Thymus (tissue), 11 donors: Measurements from ENCODE around the gene GNPTAB. TPM values are rescaled to one million over a fixed set of nuclear protein-coding genes. Genes with fewer than 3 reads are reported as not detected.
A peak's percentile ranks its signal among the peaks of the same experiment; 100 is the strongest.

Experiments used
- DNase-seq, 9 donors: peaks; one replicate each; pipeline ENCODE4 v3.0.0-alpha.2; 2013; ENCODE audit warnings: low spot score in 9 of 9, low read depth in 6 of 9, missing footprints in 1 of 9
- H3K27ac ChIP-seq, 2 donors: one replicate each; pipeline ENCODE4 v1.5.1; 2013; ENCODE audit warnings: control low read depth in 1 of 2, low read depth in 1 of 2, low read length in 1 of 2, mild to moderate bottlenecking in 1 of 2, moderate library complexity in 1 of 2
- H3K27me3 ChIP-seq, 2 donors: one replicate each; pipeline ENCODE4 v1.5.1; 2013; ENCODE audit warnings: low read length in 1 of 2; ENCODE audit not compliant: control insufficient read depth in 2 of 2, insufficient read depth in 1 of 2
- H3K36me3 ChIP-seq, 2 donors: one replicate each; pipeline ENCODE4 v1.5.1; 2013; ENCODE audit warnings: low read length in 1 of 2, mild to moderate bottlenecking in 1 of 2, moderate library complexity in 1 of 2; ENCODE audit not compliant: control insufficient read depth in 2 of 2, insufficient read depth in 2 of 2
- H3K4me1 ChIP-seq, 2 donors: one replicate each; pipeline ENCODE4 v1.5.1; 2013; ENCODE audit warnings: low read length in 2 of 2; ENCODE audit not compliant: control insufficient read depth in 2 of 2, insufficient read depth in 2 of 2
- H3K4me3 ChIP-seq, 2 donors: one replicate each; pipeline ENCODE4 v1.5.1; 2013; ENCODE audit warnings: low read length in 2 of 2, control low read depth in 1 of 2, mild to moderate bottlenecking in 1 of 2
- H3K9me3 ChIP-seq, 2 donors: one replicate each; pipeline ENCODE4 v1.5.1; 2013; ENCODE audit warnings: low read length in 1 of 2, mild to moderate bottlenecking in 1 of 2; ENCODE audit not compliant: control insufficient read depth in 2 of 2, insufficient read depth in 1 of 2
- WGBS: extraction: QIAGEN DNeasy Blood & Tissue Kit; methylation state at CpG from one replicate; pipeline ENCODE4 v1.1.7; 2013; 5-methylcytosine and 5-hydroxymethylcytosine counted together
- polyA plus RNA-seq: library from polyadenylated mRNA; stranded (reverse); fragments of 200-250 nt; gene quantifications from one replicate; pipeline ENCODE4 v1.2.3, GENCODE V29; 2013
- total RNA-seq: library from RNA; stranded (reverse); fragments of 120-200 nt; gene quantifications from one replicate; pipeline ENCODE4 v1.2.4, GENCODE V29; 2013
- donor health status: healthy.

GNPTAB gene
- total and polyA plus RNA-seq, 2 donors, result 20.6 to 44.8 TPM

DNA sequence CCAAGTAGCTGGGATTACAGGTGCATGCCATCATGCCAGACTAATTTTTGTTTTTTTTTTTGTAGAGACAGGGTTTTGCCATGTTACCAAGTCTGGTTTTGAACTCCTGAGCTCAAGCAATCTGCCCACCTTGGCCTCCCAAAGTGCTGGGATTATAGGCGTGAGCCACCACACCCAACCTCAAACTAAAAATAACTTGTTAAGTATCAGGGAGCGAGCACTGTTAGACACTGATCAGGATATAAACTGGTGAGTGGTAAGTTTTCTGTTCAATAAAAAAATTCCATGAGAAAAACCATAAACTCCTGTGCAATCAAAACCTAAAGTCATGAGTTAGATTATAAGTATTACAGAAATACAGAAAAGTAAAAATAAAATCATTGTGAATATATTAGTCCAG, 46.9 kb downstream of the GNPTAB start:
- no peaks in the 10 kb centered on the region for H3K4me1 ChIP-seq
- DNase-seq, result no peak
- no peak overlapping the region for H3K4me3 ChIP-seq
- peaks cover 10 to 43% of the 10 kb centered on the region in 2 donors for H3K36me3 ChIP-seq
- WGBS, result 95% methylated on average over 2 of the region's 2 CpGs
- H3K9me3 ChIP-seq, result no peaks in the 10 kb centered on the region
- H3K27me3 ChIP-seq, result no peaks in the 10 kb centered on the region
- no peak overlapping the region for H3K27ac ChIP-seq

DNA sequence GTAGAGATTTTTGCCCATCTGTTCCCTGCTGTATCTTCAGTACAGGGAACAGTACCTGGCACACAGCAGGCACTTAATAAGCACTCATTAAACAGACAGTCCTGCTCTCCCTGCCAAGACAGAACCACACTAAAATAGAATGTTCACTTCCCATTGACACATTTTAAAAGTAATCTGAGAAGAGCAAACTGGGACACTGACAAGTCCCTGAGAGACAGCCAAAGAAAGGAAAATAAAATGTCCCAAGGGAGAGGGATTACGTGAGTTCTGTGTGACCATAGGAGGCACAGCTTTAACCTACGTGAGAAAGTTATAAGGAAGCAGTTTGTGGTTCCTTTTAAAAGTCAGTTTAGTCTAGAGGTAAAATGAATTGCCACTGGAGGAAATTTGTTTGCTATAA, 47.6 kb downstream of the GNPTAB start:
- Histone ChIP-seq H3K4me1 (no peaks in the 10 kb centered on the region), H3K36me3 (peaks cover 10 to 43% of the 10 kb centered on the region in 2 donors), H3K4me3 (no peak overlapping the region), H3K27me3 (no peaks in the 10 kb centered on the region), H3K27ac (no peak overlapping the region), H3K9me3 (no peaks in the 10 kb centered on the region)
- no peak for DNase-seq
- WGBS, result 80% methylated on average over 2 of the region's 2 CpGs

- no peak for DNase-seq
- H3K9me3 ChIP-seq, result no peaks in the 10 kb centered on the region
- peaks cover 0 to 7% of the 10 kb centered on the region in 2 donors for H3K4me1 ChIP-seq
- no peak overlapping the region for H3K27ac ChIP-seq
- H3K4me3 ChIP-seq, result no peak overlapping the region
- no peaks in the 10 kb centered on the region for H3K27me3 ChIP-seq
- WGBS, result 95% methylated on average over 3 of the region's 3 CpGs
- peaks cover 14 to 50% of the 10 kb centered on the region in 2 donors for H3K36me3 ChIP-seq
Measured at GRCh38 chr12:101782273-101782731, 48.5 kb downstream of the GNPTAB start.

DNA sequence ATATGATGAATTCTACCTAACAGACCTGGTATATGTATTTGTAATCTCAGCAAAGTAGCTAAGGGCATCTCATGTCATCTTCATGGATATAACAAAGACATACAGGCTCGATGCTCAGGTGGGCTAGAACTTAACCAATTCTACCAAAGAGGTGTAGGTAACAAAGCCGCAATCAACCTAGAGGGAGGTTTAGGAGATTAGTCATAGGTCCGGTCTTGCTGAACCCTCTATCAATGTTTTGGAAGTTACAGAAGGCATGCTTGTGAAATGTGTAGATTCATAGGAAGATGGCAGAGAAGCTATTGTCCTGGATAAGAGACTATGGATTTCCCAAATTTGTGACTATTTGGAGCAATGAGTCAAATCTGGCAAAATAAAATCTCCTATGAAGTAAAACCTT, 48.9 kb downstream of the GNPTAB start:
- 99% methylated on average over 3 of the region's 3 CpGs for WGBS
- H3K4me3 ChIP-seq, result no peak overlapping the region
- H3K4me1 ChIP-seq, result peaks cover 0 to 12% of the 10 kb centered on the region in 2 donors
- no peak for DNase-seq
- no peaks in the 10 kb centered on the region for H3K27me3 ChIP-seq
- no peaks in the 10 kb centered on the region for H3K9me3 ChIP-seq
- peaks cover 17 to 49% of the 10 kb centered on the region in 2 donors for H3K36me3 ChIP-seq
- no peak overlapping the region for H3K27ac ChIP-seq

DNA sequence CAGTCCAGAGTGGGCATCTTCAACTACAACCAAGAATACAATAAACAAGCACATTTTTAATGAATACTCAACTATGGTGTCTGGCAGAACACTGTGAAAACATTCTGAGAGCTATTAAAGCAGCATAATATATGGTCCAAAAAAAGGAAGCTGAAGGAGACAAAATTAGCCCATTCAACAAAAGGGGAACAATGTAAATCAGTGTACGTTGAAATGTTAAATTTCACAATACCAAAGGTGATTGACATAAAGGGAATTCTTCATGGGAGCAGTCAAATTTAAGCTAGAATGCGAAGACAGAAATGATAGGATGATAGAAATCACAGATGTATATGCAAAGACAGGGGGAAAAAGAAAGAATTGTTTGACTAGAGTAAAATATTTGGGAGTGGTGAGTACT, 50.2 kb downstream of the GNPTAB start:
- H3K36me3 ChIP-seq, result peaks cover 21 to 50% of the 10 kb centered on the region in 2 donors

DNA sequence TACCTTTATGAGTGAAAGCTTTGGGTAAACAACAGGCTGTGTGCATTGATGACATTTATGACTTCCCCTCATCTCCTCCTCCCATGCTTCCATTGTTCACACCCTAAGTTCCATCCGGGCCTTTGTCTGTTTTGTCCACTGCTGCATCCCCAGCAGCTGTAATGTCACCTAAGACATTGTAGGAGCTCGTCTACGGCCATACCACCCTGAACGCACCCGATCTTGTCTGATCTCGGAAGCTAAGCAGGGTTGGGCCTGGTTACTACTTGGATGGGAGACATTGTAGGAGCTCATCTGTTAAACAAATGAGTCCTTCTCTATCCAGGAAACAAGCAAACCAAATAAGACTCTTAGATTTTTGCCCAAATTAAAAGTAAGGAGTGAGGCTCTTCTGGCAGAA, 51.1 kb downstream of the GNPTAB start:
- Histone ChIP-seq H3K27me3 (no peaks in the 10 kb centered on the region), H3K36me3 (peaks cover 16 to 42% of the 10 kb centered on the region in 2 donors)
- WGBS, result 97% methylated on average over 6 of the region's 6 CpGs

More for the DNA sequence above, 50.2 kb downstream of the GNPTAB start:
- Histone ChIP-seq H3K4me1 (peaks cover 0 to 19% of the 10 kb centered on the region in 2 donors), H3K27ac (no peak overlapping the region), H3K27me3 (no peaks in the 10 kb centered on the region), H3K4me3 (no peak overlapping the region), H3K9me3 (no peaks in the 10 kb centered on the region)
- no peak for DNase-seq
- 86% methylated on average over 2 of the region's 2 CpGs for WGBS

GRCh38 chr12:101779200-101779599, 51.6 kb downstream of the GNPTAB start:
- Histone ChIP-seq H3K4me3 (no peak overlapping the region), H3K9me3 (no peaks in the 10 kb centered on the region), H3K36me3 (peaks cover 16 to 38% of the 10 kb centered on the region in 2 donors), H3K27ac (no peak overlapping the region), H3K4me1 (peaks cover 0 to 23% of the 10 kb centered on the region in 2 donors), H3K27me3 (no peaks in the 10 kb centered on the region)
- WGBS, result 97% methylated on average over 3 of the region's 3 CpGs
- no peak for DNase-seq

More for the DNA sequence above, 51.1 kb downstream of the GNPTAB start:
- no peak for DNase-seq
- no peak overlapping the region for H3K27ac ChIP-seq
- H3K4me3 ChIP-seq, result no peak overlapping the region
- peaks cover 0 to 23% of the 10 kb centered on the region in 2 donors for H3K4me1 ChIP-seq
- no peaks in the 10 kb centered on the region for H3K9me3 ChIP-seq

GRCh38 chr12:101777978-101778377, 52.8 kb downstream of the GNPTAB start:
- no peak overlapping the region for H3K4me3 ChIP-seq
- H3K4me1 ChIP-seq, result peaks cover 7 to 34% of the 10 kb centered on the region in 2 donors
- H3K9me3 ChIP-seq, result no peaks in the 10 kb centered on the region
- peaks cover 16 to 35% of the 10 kb centered on the region in 2 donors for H3K36me3 ChIP-seq
- no peaks in the 10 kb centered on the region for H3K27me3 ChIP-seq
- WGBS, result 63% methylated on average over 4 of the region's 4 CpGs
- no peak for DNase-seq
- peak overlapping the region in 1 of 2 donors; percentile 61 for H3K27ac ChIP-seq

DNA sequence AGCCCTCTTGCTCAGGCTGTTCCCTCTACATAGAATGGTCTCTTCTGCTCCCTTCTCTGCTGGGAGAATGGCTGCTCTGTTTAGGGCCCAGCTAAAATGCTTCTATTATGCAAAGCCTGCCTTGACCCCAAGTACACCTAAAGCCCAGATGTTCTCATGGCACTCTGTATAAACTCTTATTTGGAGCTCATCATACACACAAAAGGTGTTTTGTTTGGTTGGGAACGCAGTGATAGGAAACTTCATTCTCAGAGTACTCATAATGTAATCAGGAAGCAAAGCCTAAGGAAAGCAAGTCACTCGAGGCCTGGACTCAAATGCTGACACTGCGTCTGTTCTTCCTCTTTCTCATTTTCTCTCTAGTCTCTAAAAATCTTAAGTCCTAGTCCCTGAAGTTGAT, 53.3 kb downstream of the GNPTAB start:
- 31% methylated on average over 3 of the region's 3 CpGs for WGBS
- Histone ChIP-seq H3K27me3 (no peaks in the 10 kb centered on the region), H3K36me3 (peaks cover 16 to 32% of the 10 kb centered on the region in 2 donors)

More for the DNA sequence above, 53.3 kb downstream of the GNPTAB start:
- no peaks in the 10 kb centered on the region for H3K9me3 ChIP-seq
- H3K27ac ChIP-seq, result peak overlapping the region in 1 of 2 donors; percentile 61
- H3K4me1 ChIP-seq, result peaks cover 12 to 39% of the 10 kb centered on the region in 2 donors
- no peak overlapping the region for H3K4me3 ChIP-seq
- DNase-seq, result no peak
